Measurements from ENCODE around the gene RCE1. TPM values are rescaled to one million over a fixed set of nuclear protein-coding genes. Genes with fewer than 3 reads are reported as not detected.

RCE1 gene
- total RNA-seq, 1 experiment from 2014 or later: 15.6 TPM

DNA sequence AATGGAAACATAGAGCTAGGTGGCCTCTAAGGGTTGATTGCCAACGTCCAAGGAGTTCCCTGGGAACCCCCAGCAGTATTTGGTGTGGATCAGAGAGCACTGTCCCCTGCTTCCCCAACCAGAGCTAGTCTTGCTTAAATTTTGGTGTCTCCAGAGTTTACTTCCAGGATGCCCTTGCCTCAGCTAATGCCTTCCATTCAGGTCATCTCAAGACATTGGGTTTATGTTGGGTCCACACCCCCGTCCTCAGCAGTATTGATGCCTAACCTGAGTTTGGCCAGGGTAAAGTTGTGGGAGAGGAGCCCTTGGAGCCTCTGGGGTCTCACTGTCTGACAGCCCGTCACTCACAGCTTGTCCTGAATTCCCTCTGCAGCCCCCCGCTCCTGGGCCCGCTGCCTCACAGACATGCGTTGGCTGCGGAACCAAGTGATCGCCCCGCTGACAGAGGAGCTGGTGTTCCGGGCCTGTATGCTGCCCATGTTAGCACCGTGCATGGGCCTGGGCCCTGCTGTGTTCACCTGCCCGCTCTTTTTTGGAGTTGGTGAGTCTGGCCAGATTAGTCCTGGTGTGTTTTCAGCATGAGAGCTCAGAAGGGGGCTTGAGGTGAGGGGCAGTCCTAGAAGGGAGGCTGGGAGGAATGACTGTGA lies 1.4 kb downstream of the RCE1 start:
- no peak for DNase-seq (ENCODE audit: low read depth)

DNA sequence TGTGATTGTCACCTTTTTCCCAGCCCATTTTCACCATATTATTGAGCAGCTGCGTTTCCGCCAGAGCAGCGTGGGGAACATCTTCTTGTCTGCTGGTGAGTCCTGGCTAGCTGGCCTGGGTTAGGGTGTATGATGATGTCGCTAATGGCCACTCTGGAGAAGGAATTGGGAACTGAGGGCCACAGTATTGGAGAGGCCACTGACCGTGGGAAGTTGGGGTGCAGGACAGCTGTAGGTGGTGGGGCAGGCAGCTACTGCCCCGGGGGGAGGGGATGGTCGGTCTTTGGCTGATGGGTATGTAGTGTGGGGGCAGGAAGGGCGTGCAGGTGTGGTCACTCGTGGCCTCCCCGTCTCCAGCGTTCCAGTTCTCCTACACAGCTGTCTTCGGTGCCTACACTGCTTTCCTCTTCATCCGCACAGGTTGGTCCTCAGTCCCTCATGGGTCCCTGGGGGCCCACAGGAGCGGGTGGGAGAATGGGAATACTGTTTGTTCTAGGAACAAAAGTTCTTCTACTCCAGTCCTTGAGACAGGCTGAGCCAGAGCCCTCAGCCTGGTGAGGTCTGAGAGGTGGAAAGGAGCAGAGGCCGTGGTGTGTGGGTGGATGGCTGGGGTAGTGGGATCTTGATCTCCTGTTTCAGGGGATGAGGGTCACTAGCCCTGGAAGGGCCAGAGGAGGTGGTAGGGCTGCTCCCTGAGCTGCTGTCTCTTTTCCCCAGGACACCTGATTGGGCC lies 2.1 kb downstream of the RCE1 start:
- no peak for DNase-seq (ENCODE audit: low read depth)

DNA sequence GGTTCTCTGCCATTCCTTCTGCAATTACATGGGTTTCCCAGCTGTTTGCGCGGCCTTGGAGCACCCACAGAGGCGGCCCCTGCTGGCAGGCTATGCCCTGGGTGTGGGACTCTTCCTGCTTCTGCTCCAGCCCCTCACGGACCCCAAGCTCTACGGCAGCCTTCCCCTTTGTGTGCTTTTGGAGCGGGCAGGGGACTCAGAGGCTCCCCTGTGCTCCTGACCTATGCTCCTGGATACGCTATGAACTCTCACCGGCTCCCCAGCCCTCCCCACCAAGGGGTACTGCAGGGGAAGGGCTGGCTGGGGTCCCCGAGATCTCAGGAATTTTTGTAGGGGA lies 2.6 kb downstream of the RCE1 start:
- DNase-seq (ENCODE audit: low read depth): no peak

DNA sequence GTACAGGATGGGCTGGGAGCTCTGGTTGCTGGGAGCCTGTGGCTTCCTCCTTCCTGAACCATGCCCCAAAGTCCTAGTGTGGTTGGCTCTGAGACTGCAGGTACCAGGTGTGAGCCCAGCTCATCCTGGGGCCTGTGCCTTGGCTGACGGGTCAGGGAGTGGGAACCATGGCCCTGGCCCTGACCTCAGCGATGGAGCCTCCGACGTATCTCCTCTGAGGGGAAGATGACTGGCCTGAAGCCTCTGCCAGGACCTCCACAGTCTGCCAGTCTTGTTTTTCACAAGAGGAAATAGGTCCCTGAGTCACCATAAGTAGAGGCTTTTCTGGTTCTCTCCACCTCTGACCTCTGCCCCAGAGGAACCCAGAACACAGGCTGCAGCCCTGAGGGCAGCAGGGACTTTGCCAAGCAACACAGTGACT lies 3.4 kb downstream of the RCE1 start:
- no peak for DNase-seq (ENCODE audit: low read depth)

DNA sequence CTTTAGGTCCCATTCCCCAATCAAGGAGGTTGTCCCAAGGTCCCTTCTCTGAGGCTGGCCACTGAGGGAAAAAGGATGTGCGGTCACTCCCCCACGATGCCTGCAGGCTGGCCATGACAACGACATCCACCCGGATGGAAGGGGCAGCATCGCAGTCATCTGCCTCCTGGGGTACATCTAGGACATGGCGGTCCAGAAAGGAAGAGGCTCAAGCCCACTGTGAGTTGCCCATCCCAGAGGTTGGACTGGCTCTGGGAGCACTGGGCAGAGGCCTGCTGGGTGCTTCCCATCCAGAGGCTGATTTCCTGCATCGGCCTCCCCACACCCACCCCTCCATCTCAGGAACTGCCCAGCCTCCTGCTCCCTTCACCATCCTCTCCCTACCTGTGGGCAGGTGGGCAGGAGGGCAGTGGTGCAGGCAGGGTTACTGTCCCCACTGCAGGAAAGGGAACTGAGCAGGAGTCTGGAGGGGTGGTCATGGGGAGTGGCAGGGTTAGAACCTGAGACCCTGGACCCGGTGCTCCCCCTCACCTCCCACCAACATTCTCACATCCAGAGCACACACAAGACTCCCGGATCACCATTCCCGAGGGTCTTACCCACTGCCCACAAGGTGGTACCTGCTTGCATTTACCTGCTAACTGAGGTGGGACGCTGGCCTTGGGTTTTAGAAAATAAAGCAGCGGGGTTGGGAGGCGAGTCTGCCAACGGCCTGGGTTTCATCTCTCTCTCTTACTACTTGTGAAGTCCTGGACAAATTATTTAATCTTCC lies 4.4 kb downstream of the RCE1 start:
- no peak for DNase-seq (ENCODE audit: low read depth)

DNA sequence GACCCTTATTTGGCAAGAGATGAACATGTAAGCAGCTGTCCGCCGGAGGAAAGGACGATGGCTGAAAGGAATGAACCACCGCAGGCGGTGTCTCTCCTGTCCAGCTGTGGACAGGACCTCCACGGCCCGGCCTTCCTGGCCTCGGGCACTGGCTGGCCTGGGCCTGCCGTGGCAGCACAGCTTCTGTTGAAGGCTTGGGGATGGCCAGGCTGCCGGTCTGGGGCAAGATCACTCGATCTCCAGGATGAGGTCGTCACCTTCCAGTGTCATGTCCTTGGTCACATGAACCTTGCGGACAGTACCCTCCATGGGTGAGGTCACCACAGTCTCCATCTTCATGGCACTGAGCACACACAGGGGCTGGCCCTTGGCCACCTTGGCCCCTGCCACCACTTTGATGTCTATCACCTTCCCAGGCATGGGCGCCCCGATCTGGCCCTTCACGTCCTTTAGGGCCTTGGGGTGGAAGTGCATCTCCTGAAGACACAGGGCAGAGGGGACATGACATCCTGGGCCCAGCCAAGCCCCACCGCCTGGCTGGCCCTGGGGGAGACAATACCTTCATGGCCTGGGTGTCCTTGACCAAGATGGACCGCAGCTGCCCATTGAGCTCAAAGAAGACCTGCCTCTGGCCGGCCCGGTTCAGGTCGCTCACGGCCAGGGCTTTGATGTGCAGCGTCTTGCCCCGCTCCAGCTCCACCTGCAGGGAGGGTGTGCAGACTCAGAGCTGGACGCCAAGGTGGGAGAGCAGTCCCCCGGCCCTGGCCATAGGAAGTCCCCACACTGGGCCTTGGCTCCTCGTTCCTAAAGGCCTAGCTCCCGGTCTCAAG lies 5.6 kb downstream of the RCE1 start:
- DNase-seq (ENCODE audit: low read depth): no peak

DNA sequence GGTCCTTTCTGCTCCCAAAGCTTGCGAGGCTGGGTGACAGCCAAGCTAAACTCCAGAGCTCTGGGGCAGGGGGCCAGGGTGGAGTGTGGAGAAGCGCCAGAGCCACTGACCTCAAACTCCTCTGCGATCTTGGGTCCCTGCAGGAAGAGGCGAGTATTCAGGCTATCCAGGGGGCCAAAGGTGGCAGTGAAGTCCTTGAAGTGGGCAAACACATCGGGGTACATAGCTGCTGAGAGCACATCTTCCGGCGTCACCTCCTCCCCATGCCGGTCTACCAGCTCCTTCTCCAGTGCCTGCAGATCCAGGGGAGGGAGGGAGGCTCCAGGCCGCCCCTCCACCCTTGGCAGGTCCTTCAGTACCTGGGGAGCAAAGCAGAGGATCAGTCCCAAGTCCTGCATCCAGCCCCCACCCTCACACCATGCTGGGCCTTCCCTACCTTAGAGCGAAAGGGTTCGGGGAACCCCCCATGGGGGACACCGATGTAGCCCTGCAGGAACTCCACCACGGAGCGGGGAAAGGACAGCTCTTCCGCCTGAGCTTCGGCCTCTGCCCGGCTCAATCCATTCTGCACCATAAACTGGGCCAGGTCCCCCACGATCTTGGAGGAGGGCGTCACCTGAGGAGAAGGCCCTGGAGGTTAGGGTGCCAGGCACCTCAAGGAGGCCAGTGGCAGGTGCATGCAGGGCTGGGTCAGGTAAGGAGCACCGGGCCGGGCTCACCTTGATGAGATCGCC lies 6.4 kb downstream of the RCE1 start:
- no peak for DNase-seq (ENCODE audit: low read depth)

DNA sequence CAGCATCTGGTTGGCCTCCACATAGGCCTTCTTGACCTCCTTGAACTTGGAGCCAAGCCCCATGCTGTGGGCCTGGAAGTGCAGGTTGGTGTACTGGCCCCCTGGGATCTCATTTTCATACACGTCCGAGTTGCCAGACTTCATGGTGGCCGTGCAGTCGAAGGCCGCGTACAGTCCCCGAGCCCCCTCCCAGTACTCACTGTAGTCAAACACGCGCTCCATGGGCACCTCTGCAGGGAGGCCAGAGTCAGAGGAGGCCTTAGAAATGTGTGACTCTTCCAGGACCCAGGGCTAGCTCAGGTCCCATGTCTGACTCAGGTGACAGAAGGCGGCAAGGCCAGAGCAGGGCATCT lies 7.0 kb downstream of the RCE1 start:
- no peak for DNase-seq (ENCODE audit: low read depth)

DNA sequence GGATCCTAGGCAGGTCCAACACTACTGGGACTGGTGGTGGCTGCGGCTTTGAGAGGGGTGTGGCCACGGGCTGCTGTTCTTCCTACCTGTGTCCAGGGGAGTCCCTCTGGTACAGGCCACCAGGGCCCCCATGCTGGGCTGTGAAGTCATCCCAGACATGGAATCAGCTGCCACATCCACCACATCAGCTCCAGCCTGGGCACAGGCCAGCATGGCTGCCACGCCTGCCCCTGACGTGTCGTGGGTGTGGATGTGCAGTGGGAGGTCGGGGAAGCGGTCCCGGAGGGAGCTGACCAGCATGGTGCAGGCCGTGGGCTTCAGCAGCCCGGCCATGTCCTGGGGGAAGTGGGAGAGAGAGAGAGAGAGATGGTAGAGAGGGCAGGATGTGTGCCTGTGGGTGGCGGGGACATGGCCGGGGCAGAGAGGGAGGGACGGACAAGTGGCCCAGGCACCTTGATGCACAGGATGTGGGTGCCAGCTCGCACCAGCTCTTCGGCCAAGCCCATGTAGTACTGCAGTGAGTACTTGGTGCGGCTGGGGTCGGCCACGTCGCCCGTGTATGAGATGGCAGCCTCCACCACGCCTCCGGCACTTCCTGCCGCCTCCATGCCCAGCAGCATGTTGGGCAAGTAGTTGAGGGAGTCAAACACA lies 7.5 kb downstream of the RCE1 start:
- no peak for DNase-seq (ENCODE audit: low read depth)

DNA sequence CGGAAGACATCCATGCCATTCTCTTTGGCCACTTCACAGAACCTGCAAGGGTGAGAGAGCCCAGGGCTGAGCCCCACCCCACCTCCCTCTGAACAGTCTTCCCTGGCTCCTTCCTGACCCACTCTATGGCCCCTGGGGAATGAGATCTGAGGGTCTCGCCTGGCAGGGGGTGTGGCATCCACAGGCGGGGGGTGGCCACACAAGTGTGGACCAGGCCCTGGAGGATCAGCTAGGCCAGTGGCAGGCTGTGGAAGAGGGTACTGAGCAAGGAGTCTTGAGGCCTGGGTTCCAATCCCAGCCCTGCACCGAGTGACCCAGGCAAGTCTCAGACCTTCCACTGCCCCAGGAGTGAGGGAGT lies 8.0 kb downstream of the RCE1 start:
- DNase-seq (ENCODE audit: low read depth): no peak

DNA sequence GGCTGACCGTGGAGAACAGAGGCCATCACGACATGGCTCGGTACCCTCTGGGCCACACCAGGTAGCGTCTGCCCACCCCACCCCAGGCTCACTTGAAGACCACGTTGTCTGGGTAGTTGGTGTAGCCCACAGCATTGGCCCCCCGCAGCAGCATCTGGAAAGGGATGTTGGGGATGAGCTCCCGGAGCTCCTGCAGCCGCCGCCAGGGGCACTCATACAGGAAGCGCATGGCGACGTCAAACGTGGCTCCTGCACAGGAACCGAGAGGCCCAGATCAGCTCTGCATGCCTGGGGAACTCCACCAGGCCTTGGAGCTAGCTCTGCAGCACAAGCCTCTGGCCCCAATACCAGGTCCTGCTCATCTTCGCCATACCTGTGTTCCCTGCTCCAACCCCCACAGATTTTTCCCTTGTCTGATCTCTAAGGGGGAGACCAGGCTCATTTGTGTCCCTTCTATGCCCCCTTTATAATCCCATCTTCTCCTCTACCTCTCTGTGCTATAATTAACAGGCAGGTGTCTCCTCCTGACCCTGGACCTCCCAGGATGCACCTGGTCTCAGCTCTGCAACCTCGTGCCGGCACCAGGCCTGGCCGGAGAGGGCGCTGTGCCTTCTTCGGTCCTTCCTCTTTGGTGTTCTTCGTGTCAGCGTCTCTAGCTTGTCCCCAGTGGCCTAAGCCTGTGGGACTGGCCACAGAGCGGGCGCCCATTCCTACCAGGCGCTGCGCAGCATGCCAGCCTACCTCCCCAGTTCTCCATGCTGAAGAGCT lies 8.6 kb downstream of the RCE1 start:
- no peak for DNase-seq (ENCODE audit: low read depth)

DNA sequence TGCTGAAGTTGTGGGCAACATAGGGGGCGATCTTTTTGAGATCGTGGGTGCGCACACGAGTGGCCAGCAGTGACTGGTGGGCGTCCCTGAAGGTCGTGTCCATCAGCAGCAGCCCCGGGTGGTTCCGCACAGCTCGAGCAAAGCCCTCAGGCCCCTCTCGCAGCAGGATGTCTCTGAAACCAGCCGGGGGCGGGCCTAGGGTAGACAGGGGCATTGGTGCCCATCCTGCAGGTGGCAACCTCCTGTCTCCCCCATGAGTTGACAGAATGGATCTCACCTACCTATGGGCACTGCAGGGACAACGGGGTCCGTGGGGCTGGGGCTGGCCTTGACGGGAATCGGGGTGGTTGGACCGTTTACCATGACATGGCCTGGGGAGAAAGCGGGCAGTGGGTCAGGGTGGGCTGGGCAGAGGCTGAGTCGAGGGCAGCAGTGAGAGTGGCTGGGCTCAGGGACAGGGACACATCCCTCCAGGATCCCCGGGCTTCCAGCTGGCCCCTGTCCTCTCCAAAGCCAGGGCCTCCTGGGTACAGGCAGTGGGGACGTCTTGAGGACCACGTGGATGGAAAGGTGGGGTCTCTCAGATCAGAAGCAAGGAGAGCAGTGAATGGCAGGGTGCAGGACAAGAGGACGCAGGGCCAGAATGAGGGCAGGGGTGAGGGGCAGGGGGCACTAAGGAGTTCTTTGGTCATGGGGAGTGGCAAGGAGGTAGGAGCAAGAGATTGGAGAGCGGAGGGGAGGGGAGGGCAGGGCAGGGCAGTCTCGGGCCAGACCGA lies 9.4 kb downstream of the RCE1 start:
- no peak for DNase-seq (ENCODE audit: low read depth)

DNA sequence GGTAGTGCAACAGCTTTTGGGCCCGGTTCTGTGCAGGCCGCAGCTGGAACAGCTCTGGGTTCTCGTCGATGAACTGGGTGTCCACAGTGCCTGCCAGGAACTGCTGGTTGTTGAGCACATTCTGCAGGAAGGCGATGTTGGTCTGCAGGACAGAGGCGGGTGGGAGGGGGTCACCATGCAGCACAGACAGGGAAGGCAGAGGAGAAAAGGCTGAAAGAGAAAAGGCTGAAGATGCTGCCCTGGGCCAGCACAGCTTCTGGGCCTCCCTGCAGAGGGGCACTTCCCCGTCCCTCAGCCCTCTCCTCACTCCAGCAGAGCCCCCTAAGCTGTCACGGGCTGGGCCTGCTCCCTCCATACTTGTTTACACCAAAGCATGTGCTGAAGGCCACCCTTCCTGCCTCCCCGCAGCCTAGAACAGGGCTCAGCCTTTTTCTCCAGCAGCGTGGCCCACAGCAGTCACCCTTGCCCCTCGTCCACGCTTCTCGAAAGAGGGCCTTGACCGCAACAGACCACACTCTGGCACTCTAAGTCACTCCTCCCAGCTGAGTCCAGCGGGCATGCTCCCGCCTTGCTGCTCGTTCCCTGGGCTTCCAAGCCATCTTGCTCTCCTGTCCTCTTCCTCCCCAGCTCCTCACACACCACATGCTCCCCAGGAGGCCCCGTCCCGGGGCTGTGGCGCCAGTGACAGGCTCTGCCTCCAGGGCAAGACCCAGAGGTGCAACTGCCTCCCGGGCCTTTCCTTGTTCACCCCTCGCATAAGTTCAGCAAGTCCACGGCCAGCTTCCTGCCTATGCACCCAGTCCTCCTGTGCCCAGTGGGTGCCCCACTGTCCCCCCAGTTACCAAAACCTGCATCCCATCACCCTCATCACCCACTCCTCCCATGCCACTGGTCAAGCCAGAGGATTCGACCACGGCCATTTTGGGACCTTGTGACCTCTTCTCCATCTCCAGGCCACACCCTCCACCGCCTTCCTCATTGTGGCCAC lies 10.3 kb downstream of the RCE1 start:
- no peak for DNase-seq (ENCODE audit: low read depth)

DNA sequence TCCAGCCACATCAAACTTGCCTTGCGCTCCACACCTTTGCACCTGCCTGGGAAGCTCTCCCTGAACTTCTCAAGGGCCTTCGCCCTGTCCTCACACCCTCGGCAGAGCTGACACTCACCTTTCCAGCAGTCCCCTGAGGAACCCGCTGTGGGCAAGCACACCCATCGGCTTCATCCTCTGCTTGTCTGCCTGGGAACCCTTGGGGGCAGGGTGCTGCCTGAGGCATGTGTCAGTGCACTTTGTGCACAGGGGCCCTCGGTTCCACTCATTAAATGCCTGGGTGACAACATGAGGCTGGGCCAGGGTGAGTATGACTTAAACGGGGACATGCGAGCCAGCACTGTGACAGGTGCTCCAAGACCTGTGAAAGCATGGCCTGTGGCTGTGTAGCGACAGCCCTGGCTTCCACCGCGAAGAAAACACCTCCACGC lies 11.0 kb downstream of the RCE1 start:
- DNase-seq (ENCODE audit: low read depth): no peak

DNA sequence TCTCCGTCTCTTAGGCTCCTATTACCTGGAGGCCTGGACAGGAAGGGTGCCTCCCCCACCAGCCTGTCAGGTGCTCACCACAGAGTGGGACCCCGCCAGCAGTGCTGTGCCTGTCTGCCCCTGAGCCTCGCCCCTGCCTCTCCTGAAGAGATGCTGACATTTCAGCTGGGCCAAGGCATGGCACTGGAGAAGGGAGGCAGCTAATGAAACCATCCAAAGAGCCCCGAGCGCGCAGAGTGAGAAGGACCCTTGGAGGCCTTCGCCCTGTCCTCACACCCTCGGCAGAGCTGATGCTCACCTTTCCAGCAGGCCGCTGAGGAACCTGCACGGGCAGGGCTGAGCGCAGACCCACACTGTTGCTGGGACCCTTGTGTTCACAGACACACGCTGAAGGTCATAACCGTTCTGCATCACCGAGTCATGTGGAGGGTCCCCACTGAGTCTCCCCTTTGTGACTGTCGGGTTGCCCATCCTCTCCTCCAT lies 11.5 kb downstream of the RCE1 start:
- no peak for DNase-seq (ENCODE audit: low read depth)

DNA sequence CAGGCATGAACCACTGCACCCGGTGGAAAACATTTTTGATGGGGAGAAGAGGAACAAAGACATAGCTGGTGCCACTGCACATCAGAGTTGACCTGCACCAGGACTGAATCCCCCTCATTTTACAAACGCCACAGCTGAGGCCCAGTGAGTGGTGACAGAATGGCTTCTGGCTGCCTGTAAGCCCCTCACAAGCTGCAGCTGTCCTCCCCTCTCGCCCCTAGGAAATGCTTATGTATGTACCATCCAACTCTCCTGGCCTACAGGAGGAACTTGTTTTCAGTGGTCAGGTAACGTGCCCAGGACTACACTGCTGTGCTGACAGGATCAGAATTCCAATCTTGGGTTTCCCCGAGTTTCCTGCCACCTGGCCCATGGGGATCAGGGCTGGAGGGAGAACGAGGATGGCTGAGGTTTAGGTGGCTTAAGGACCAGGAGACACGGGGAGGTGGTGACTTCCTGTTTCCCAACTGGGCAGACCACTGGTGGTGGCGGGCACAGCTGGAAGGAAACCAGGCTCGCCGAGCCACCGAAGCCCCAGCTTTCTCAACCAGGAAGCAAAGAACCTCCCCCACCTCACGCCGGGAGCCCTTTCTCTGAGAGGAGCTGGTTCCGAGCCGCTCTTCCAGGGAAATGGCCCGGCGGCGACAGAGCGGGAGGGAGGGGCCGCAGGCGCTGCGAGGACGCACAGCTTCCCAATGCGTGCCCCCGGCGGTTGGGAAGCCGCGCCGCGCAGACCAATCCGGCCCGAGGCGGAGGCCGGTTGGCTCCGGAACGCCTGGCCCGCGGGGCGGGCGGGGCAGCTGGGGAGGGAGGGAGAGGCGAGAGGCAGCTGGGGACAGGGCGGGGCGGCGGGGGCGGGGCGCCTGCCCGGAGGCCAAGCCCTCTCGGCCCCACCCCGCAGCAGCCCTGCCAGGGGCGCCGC lies 12.6 kb downstream of the RCE1 start:
- DNase-seq (ENCODE audit: low read depth): peak; percentile 88

All from LHCN-M2 (cell line).